Mesenchymal stem cell (in vitro differentiated cells and primary cell): ENCODE results near the gene TOMM20.
"Not testable (repeated sequence)": the region's sequence is repeated elsewhere in the genome, so short reads cannot be mapped to it uniquely, and the experiment has no call there.

Experiments
- DNase-seq: peaks from one replicate; pipeline ENCODE4 v3.0.0-alpha.2; 2013
- H2AFZ ChIP-seq: one replicate; pipeline ENCODE4 v1.6.1; 2013; ENCODE audit warnings: low read depth, mild to moderate bottlenecking, control low read depth, inconsistent platforms, low read length, moderate library complexity
- H2AK5ac ChIP-seq: 2 replicates; pipeline ENCODE4 v1.6.1; 2013; ENCODE audit warnings: low read length, moderate library complexity, mild to moderate bottlenecking, inconsistent platforms; ENCODE audit not compliant: severe bottlenecking
- H2BK120ac ChIP-seq: one replicate; pipeline ENCODE4 v1.6.1; 2013; ENCODE audit warnings: low read depth, mild to moderate bottlenecking, inconsistent platforms, low read length, moderate library complexity
- H2BK12ac ChIP-seq, 2 experiments: one replicate each; pipeline ENCODE4 v1.6.1; 2013; ENCODE audit warnings: inconsistent platforms in 2 of 2, low read length in 2 of 2, mild to moderate bottlenecking in 2 of 2, moderate library complexity in 2 of 2, control low read depth in 1 of 2
- H2BK15ac ChIP-seq: one replicate; pipeline ENCODE4 v1.6.1; 2013; ENCODE audit warnings: mild to moderate bottlenecking, low read depth, inconsistent platforms; ENCODE audit not compliant: poor library complexity, severe bottlenecking
- H2BK5ac ChIP-seq: 2 replicates; pipeline ENCODE4 v1.6.1; 2013; ENCODE audit warnings: low read depth, mild to moderate bottlenecking, low read length, control low read depth, inconsistent platforms; ENCODE audit not compliant: poor library complexity, severe bottlenecking
- H3K14ac ChIP-seq, 2 experiments: one replicate each; pipeline ENCODE4 v1.6.1; 2013; ENCODE audit warnings: inconsistent platforms in 2 of 2, low read length in 2 of 2, control low read depth in 1 of 2, mild to moderate bottlenecking in 1 of 2, moderate library complexity in 1 of 2
- H3K18ac ChIP-seq, 2 experiments: one replicate each; pipeline ENCODE4 v1.6.1; 2013; ENCODE audit warnings: inconsistent platforms in 2 of 2, low read length in 2 of 2, control low read depth in 1 of 2, low read depth in 1 of 2, mild to moderate bottlenecking in 1 of 2
- H3K23ac ChIP-seq, 2 experiments: one replicate each; pipeline ENCODE4 v1.6.1; 2013; ENCODE audit warnings: inconsistent platforms in 2 of 2, low read length in 2 of 2, mild to moderate bottlenecking in 2 of 2, moderate library complexity in 2 of 2, control low read depth in 1 of 2
- H3K27ac ChIP-seq: 2 replicates; pipeline ENCODE4 v1.5.1; 2013; ENCODE audit warnings: mild to moderate bottlenecking, moderate library complexity, low read length, control low read depth, inconsistent platforms; ENCODE audit not compliant: poor library complexity, severe bottlenecking
- H3K27me3 ChIP-seq, 2 experiments: 2 replicates each; pipeline versions ENCODE4 v1.6.1 to v1.7.0; 2013; ENCODE audit warnings: low read length in 2 of 2, mild to moderate bottlenecking in 2 of 2, moderate library complexity in 2 of 2, control low read depth in 1 of 2, inconsistent platforms in 1 of 2; ENCODE audit not compliant: control insufficient read depth in 1 of 2, insufficient read depth in 1 of 2
- H3K36me3 ChIP-seq, 2 experiments: 2 replicates each; pipeline versions ENCODE4 v1.6.1 to v1.7.0; 2013; ENCODE audit warnings: low read length in 2 of 2, control low read depth in 1 of 2, inconsistent platforms in 1 of 2, low read depth in 1 of 2, mild to moderate bottlenecking in 1 of 2; ENCODE audit not compliant: insufficient read depth in 2 of 2, control insufficient read depth in 1 of 2
- H3K4ac ChIP-seq, 2 experiments: one replicate each; pipeline ENCODE4 v1.6.1; 2013; ENCODE audit warnings: inconsistent platforms in 2 of 2, low read length in 2 of 2, mild to moderate bottlenecking in 2 of 2, moderate library complexity in 2 of 2, control low read depth in 1 of 2, low read depth in 1 of 2
- H3K4me1 ChIP-seq: 2 replicates; pipeline ENCODE4 v1.6.1; 2013; ENCODE audit warnings: low read depth, low read length, control low read depth; ENCODE audit not compliant: control insufficient read depth, insufficient read depth
- H3K4me2 ChIP-seq: 2 replicates; pipeline ENCODE4 v1.6.1; 2013; ENCODE audit warnings: low read length, mild to moderate bottlenecking, inconsistent platforms; ENCODE audit not compliant: poor library complexity, severe bottlenecking
- H3K4me3 ChIP-seq, 2 experiments: 2 replicates each; pipeline versions ENCODE4 v1.5.1 to v1.7.0; 2013; ENCODE audit warnings: low read length in 2 of 2, mild to moderate bottlenecking in 2 of 2, control low read depth in 1 of 2, low read depth in 1 of 2; ENCODE audit not compliant: insufficient read depth in 1 of 2
- H3K79me1 ChIP-seq: replicated peaks from 2 replicates; pipeline ENCODE4 v1.6.1; 2013; ENCODE audit warnings: mild to moderate bottlenecking, control low read depth, low read length, inconsistent platforms; ENCODE audit not compliant: poor library complexity, severe bottlenecking
- H3K9ac ChIP-seq: 2 replicates; pipeline ENCODE4 v1.7.0; 2013; ENCODE audit warnings: mild to moderate bottlenecking, low read length, moderate library complexity
- H3K9me3 ChIP-seq: 2 replicates; pipeline ENCODE4 v1.7.0; 2013; ENCODE audit warnings: mild to moderate bottlenecking, low read length; ENCODE audit not compliant: control insufficient read depth
- H4K8ac ChIP-seq: one replicate; pipeline ENCODE4 v1.6.1; 2013; ENCODE audit warnings: inconsistent platforms, mild to moderate bottlenecking, low read length, moderate library complexity
- H4K91ac ChIP-seq: one replicate; pipeline ENCODE4 v1.6.1; 2013; ENCODE audit warnings: mild to moderate bottlenecking, low read length, inconsistent platforms
- WGBS: methylation state at CpG from one replicate; pipeline ENCODE4 v1.1.7; 2013; ENCODE audit warnings: mixed read lengths; 5-methylcytosine and 5-hydroxymethylcytosine counted together

Gene TOMM20

DNA sequence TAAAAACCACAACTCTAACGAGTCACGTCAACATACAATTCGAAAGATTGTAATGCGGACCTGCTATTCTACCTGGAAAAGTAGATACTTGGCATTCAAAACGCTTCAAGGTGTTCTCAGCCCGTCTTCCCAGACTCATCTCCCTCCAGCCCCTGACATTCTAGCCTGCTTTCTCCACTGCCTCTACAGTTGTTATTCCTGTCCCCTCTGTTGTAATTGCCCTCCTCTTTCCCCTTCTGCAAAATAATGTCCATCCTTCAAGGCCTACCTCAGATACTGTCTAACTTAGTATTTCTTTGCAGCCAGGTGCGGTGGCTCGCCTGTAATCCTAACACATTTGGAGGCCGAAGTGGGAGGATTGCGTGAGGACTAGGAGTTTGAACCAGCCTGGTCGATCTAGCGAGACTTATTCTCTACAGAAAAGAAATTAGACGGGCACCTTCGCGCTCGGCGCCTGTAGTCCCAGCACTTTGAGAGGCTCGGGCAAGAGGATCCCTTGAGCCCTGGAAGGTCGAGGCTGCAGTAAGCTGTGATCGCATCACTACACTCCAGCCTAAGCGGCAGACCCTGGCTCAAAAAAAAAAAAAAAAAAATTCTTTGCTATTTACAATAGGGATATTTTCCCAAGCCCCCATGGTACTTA lies 33.2 kb upstream of the TOMM20 start:
- Histone ChIP-seq H3K4ac (peak overlapping the region in 1 of 2 experiments; percentile 85), H3K4me2 (peak overlapping the region; percentile 46), H4K91ac (no peak overlapping the region), H2BK15ac (no peak overlapping the region), H3K23ac (no peak overlapping the region), H3K27me3 (no peaks in the 10 kb centered on the region), H2AK5ac (peak overlapping the region; percentile 96), H3K4me1 (peaks cover 5% of the 10 kb centered on the region), H2AFZ (no peak overlapping the region), H4K8ac (peak overlapping the region; percentile 29), H2BK120ac (no peak overlapping the region), H2BK5ac (no peak overlapping the region), H3K18ac (peak overlapping the region in 1 of 2 experiments; percentile 82), H3K36me3 (peaks cover 19 to 36% of the 10 kb centered on the region in 2 experiments), H3K9me3 (no peaks in the 10 kb centered on the region), H3K27ac (peak overlapping the region; percentile 97), H3K79me1 (peaks cover 18% of the 10 kb centered on the region), H3K9ac (peak overlapping the region; percentile 100), H3K14ac (no peak overlapping the region), H3K4me3 (peak overlapping the region in 1 of 2 experiments; percentile 97), H2BK12ac (no peak overlapping the region)
- WGBS, result 68% methylated on average over 20 of the region's 21 CpGs
- no peak for DNase-seq

DNA sequence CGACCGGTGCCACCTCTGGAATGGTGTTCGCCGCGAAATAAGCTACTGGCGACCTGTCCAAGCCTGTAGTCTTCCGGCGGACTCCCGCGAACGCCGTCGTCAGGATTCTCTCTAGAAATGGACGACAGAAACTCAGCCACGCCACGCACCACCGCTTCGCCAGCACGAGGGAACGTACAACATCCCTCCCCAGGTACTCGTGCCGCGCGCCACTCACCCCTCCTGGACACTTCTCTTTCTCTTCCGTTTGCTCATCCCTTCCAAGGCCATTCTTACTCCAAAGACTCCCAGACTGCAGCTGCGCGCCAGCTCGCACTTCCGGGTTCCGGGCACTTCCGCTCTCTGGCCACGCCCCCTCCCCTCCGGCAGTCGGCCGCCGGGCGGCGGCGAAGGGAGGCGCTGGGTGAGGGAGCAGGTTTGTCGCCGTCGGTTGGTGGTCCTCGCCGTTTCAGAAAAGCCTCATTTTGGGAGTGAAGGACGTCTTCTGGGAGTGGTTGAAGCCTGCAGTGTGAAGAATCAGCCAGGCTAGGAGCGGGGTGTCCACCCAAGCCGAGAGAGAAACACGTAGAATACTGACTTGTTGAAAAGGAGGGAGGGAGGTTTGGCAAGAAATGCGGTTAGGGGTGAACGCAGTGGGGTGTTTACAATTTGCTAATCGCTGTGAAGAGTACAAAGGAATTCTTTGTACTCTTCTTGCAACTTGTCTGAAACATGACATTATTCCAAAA lies 32.5 kb upstream of the TOMM20 start, which contains the start of gene RBM34:
Gene RBM34, minus strand, starts transcription at position 294 of the 728 bp plus-strand sequence. Its CDS starts 24 bp downstream, at position 270.
- H3K79me1 ChIP-seq, result peaks cover 17% of the 10 kb centered on the region
- peaks cover 5% of the 10 kb centered on the region for H3K4me1 ChIP-seq
- peak within 1 kb of the TSS; percentile 100 for H3K9ac ChIP-seq
- peak within 1 kb of the TSS; percentile 95 to 97 for H3K4me3 ChIP-seq
- H4K8ac ChIP-seq, result peak within 1 kb of the TSS; percentile 99
- WGBS, result under 1% methylated on average over 50 of the region's 52 CpGs
- H3K27me3 ChIP-seq, result no peaks in the 10 kb centered on the region
- peak within 1 kb of the TSS; percentile 82 to 98 for H3K18ac ChIP-seq
- H3K27ac ChIP-seq, result peak within 1 kb of the TSS; percentile 98
- H3K23ac ChIP-seq, result peak within 1 kb of the TSS in 1 of 2 experiments; percentile 97
- no peak within 1 kb of the TSS for H2BK5ac ChIP-seq
- H3K14ac ChIP-seq, result peak within 1 kb of the TSS in 1 of 2 experiments; percentile 99
- H4K91ac ChIP-seq, result peak within 1 kb of the TSS; percentile 52
- peak within 1 kb of the TSS; percentile 66 for H3K4me2 ChIP-seq
- H3K36me3 ChIP-seq, result peaks cover 20 to 43% of the 10 kb centered on the region in 2 experiments
- peak within 1 kb of the TSS; percentile 96 for H2AK5ac ChIP-seq
- H3K4ac ChIP-seq, result peak within 1 kb of the TSS; percentile 96 to 97
- DNase-seq, result peak; percentile 94
- H2BK120ac ChIP-seq, result no peak within 1 kb of the TSS
- H2BK15ac ChIP-seq, result peak within 1 kb of the TSS; percentile 92
- H3K9me3 ChIP-seq, result no peaks in the 10 kb centered on the region
- peak within 1 kb of the TSS; percentile 91 for H2AFZ ChIP-seq
- H2BK12ac ChIP-seq, result peak within 1 kb of the TSS in 1 of 2 experiments; percentile 86

DNA sequence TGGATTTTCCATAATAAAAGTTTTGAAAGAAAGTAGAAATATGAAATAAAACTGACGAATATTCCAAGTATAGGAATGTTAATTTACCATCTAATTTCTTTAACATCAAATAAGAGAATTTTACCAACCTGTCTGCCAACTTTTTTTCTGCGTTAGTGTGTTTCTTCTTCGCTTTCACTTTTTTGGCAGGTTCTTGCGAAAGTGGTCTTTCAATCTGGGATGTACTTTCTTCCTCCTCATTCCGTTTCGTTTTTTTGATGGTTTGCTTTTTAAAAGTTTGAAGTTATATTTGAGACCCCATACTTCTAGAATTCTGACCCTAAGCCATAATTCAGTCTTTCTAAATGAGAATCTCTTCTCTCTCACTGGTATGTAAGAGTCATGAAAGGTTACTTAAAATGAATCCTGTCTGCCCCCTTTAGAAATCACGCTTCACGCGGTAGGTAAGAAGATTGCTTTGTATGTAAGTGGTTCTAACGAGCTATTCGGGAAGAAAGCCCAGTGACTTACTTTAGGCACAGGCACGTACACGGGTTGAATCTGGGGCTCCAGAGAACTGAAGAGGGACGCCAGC lies 31.8 kb upstream of the TOMM20 start:
- peaks cover 5% of the 10 kb centered on the region for H3K4me1 ChIP-seq
- no peak overlapping the region for H4K91ac ChIP-seq
- H3K27me3 ChIP-seq, result no peaks in the 10 kb centered on the region
- no peak overlapping the region for H2AK5ac ChIP-seq
- no peaks in the 10 kb centered on the region for H3K9me3 ChIP-seq
- H3K4me2 ChIP-seq, result peak overlapping the region; percentile 62
- WGBS, result 7% methylated on average over 9 of the region's 14 CpGs
- peak overlapping the region; percentile 98 for H3K27ac ChIP-seq
- no peak for DNase-seq
- H2BK15ac ChIP-seq, result no peak overlapping the region
- H2BK120ac ChIP-seq, result no peak overlapping the region
- peak overlapping the region; percentile 100 for H3K9ac ChIP-seq
- H4K8ac ChIP-seq, result peak overlapping the region; percentile 99
- H3K4ac ChIP-seq, result peak overlapping the region; percentile 96 to 97
- no peak overlapping the region for H3K14ac ChIP-seq
- peaks cover 25 to 46% of the 10 kb centered on the region in 2 experiments for H3K36me3 ChIP-seq
- H3K4me3 ChIP-seq, result peak overlapping the region; percentile 95 to 97
- peak overlapping the region; percentile 0 to 97 for H3K18ac ChIP-seq
- H3K79me1 ChIP-seq, result peaks cover 19% of the 10 kb centered on the region
- no peak overlapping the region for H2BK12ac ChIP-seq
- H2BK5ac ChIP-seq, result no peak overlapping the region
- H3K23ac ChIP-seq, result no peak overlapping the region
- peak overlapping the region; percentile 91 for H2AFZ ChIP-seq

DNA sequence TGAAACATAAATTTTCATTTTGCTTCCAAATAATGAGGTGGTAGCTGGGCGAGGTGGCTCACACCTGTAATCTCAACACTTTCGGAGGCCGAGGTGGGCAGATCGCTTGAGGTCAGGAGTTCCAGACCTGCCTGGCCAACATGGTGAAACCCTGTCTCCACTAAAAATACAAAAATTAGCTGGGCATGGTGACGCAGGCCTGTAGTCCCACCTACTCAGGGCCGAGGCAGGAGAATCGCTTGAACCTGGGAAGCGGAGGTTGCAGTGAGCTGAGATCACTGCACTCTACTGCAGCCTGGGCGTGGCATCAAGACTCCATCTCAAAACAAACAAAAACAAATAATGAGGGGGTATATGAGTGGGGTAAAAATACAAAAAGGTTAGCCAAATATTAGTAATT lies 31.3 kb upstream of the TOMM20 start:
- not testable (repeated sequence) for H3K9me3 ChIP-seq, H3K23ac ChIP-seq, H2BK5ac ChIP-seq, H2AFZ ChIP-seq, H3K4ac ChIP-seq, H3K18ac ChIP-seq, DNase-seq, H4K8ac ChIP-seq, H2BK12ac ChIP-seq, H2BK120ac ChIP-seq, H2BK15ac ChIP-seq, H3K27me3 ChIP-seq, H3K14ac ChIP-seq, H2AK5ac ChIP-seq, H3K27ac ChIP-seq, H4K91ac ChIP-seq, H3K4me1 ChIP-seq
- Histone ChIP-seq H3K9ac (peak overlapping the region; percentile 100), H3K4me2 (peak overlapping the region; percentile 7), H3K79me1 (peaks cover 19% of the 10 kb centered on the region), H3K4me3 (peak overlapping the region in 1 of 2 experiments; percentile 97), H3K36me3 (peaks cover 28 to 48% of the 10 kb centered on the region in 2 experiments)
- WGBS, result 90% methylated on average over 7 of the region's 9 CpGs
